HG03442 (cell line): ENCODE results near the gene ADCY5.
"Not testable (repeated sequence)": the region's sequence is repeated elsewhere in the genome, so short reads cannot be mapped to it uniquely, and the experiment has no call there.

Source experiments
- ATAC-seq: cut with Tn5 transposase; IDR thresholded peaks from one replicate; pipeline ENCODE4 v1.9.1; 2021; ENCODE audit warnings: mild to moderate bottlenecking, moderate library complexity; ENCODE audit not compliant: unreplicated experiment

Gene ADCY5

DNA sequence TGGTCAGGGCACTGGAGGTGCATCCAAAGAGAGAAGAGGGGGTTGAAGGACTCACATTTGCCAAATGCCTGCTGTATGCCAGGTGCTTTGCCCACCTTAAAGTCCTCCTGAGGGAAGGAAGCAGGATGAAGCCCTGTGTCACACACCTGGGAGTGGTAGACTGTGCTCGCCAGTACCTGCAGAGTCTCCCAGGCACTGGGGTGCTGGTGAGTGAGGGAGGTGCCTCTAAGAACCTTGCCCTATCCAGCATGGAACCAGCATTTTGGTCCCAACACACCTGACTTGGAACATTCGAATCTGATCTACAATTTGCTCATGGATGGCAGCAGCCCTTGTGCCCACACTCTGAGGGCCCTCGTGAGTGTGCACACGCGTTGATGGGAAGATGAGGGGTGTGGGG lies 170.4 kb downstream of the ADCY5 start:
- no peak for ATAC-seq

DNA sequence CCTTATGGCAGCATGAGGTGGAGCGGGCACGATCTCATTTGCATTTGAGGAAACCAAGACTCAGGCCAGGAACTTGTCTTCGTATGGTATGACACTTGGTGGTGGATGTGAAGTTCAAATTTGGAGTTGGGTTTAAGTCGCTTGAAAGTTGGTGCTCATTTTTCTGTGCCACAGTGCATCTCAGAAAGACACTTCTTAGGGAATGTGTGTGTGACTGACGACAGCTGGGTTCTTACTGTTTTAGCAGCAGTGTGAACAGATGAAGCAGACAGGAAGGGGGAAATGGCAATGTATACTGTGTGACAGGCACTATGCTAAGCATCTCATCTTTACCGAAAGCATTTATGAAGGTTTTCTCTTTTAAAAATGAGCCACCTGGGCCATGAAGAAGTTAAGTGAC lies 171.8 kb downstream of the ADCY5 start:
- ATAC-seq = no peak

DNA sequence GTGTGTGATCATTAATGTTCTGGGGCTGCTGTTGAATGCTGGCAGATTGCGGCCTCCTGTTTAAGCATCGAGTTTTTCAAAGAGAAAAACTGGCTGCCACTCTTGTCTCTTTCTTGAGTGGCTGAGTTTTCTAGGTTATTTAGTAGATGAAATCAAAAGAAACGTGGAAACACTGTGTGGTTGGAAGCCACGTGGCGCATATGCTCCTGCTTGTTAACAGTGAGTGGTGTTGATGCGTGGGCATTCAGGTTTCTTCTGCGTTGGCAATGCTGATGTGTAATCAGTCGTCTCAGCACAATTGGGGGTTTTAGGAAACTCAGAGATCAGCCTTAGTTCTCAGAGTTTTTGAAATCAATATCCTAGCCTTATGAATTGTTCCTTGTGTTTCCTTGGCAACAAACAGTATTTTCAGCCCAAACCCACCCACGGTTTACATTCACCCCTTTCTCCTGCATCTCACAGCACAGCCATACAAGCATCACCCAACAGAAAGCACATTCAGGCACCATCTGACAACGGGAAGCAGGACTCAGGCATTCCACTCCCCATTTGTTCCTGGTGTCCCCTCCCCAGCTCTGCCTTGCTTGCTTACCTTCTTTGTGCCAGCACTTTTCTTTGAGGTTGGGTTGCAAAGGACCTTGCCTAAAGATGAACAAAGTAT lies 172.4 kb downstream of the ADCY5 start:
- no peak for ATAC-seq

DNA sequence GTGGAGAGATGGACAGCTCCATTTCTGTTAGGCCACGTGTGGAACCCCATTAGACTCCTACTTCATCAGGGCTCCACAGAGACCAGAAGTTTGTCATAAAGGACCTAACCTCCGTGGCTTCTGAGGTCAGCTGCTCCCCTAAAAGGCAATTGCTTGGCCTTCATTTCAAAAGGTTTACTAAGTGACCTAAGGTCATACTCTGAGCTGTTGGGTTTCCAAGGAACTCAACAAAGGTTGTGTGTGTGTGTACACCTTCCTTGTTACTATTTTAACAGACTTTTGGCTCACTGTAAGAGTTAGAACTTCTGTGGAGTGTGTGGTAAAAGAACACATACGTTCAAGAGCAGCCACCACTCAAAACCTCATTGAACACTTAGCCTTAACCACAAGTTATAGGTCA lies 173.2 kb downstream of the ADCY5 start:
- ATAC-seq = no peak

DNA sequence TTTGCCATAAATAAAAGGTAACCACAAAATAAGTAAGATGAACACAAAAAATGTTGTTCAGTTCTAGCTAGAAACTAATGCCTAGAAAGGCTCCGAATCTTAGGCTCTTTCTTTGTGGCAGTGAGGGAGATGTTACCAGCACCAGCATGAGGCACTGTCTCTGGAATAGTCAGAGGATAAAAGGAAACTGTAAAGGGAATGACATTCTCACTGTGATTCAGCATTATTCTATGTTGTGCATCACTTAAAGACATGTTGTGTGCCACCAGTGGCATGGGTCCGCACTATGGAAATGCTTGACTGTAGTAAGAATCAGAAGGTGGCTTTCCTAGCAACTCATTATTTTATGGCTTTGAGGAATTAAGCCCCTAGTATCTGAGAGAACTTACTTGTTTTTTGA lies 176.3 kb downstream of the ADCY5 start:
- no peak for ATAC-seq

DNA sequence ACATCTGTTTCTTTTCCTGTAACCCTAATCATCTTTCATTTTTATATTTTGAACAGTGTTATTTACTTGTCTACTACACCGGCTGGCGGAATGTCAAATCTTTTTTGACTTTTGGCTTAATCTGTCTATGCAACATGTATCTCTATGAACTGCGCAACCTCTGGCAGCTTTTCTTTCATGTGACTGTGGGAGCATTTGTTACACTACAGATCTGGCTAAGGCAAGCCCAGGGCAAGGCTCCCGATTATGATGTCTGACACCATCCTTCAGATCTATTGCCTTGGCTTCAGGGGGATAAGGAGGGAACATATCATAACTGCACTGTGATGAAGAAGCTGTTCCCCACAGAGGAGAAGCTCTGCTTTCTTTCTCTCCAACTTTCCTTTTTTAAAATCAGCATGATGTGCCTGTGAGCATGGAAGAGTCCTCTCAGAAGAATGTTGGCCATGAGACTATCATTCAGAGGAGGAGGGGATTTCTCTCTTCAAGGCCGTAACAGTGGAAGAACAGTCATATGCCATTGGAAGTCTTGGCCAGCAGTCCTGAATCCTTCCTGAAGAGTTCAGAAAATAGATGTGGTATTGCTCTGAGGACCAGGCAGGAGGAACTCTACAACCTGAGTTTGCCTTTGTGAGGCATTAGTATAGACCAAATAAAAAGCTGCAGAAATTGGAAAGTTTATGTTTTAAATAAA lies 177.3 kb downstream of the ADCY5 start:
- no peak for ATAC-seq

DNA sequence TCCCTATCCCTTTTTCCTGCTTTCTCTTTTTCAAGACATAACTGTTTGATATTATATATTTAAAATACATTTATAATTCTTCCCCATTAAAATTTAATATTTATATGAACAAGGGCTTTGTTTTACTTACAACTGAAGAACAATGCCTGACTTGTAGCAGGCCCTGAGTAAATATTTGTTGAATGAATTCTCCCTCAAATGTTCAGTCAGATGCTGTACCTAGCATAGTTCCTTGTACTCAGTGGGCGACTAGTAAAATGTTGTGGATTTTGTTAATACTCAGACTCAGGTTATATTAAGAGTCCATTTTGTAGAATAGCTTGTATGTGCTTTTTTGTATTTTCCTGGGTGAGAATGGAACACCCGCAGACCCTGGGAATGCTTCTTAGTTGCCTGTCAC lies 178.1 kb downstream of the ADCY5 start:
- ATAC-seq = no peak

DNA sequence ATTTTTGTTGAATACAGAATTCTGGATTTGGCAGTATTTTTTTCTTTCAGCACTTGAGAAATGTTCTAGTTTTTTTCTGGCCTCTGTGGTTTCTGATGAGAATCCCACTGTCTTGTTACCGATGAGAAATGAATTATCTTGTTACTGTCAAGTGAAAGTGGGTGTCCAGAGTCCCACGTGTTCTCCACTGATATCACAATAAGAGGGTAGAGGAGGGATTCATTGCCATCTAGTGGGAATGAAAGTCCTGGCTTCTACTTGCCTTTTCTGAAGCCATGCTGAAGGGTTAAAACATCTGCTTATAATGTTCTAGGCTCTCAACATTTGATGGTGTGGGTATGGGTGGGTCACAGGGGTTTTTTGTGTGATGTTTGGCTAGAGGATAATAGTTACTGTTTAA lies 181.1 kb downstream of the ADCY5 start:
- ATAC-seq = no peak

DNA sequence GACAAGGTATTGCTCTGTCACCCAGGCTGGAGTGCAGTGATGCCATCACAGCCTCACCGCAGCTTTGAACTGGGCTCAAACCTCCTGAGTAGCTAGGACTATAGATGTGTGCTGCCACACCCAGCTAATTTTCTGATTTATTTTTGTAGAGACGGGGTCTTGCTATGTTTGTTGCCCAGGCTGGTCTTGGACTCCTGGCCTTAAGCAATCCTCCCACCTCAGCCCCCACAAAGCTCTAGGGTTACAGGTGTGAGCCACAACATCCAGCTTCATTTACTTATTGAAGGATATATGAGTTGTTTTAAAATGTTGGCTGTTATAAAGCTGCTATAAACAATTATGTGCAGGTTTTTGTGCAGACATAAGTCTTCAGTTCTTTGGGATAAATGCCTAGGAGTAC lies 184.9 kb downstream of the ADCY5 start:
- no peak for ATAC-seq

DNA sequence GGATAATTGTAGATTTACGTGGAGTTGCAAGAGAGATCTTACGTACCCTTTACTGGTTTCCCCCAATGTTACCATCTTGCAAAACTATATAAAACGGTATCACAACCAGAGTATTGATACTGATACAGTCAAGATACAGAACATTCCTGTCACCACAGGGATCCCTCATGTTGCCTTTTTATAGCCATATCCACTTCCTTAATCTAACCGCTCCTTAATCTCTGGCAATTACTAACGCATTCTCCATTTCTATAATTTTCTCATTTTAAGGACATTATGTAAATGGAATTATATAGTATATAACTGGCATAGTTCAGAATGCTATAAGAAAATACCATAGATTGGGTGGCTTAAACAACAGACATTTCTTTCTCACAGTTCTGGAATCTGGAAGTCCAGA lies 186.0 kb downstream of the ADCY5 start:
- no peak for ATAC-seq

DNA sequence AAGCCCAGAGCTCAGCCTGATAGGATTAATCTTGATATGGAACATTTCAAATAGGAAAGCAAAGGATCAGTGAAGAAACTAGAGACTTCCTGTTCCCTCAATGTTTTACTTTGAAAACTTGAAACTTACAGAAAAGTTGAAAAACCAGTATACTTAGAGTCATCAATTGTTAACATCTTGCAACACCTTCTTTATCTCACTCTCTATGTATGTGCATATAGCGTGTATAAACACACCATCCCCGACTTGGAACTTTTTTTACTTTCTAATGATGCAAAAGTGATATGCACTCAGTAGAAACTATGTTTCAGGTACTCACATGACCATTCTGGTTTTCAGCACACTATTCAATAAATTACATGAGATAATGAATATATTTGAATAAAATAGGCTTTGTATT lies 186.7 kb downstream of the ADCY5 start:
- ATAC-seq = no peak

DNA sequence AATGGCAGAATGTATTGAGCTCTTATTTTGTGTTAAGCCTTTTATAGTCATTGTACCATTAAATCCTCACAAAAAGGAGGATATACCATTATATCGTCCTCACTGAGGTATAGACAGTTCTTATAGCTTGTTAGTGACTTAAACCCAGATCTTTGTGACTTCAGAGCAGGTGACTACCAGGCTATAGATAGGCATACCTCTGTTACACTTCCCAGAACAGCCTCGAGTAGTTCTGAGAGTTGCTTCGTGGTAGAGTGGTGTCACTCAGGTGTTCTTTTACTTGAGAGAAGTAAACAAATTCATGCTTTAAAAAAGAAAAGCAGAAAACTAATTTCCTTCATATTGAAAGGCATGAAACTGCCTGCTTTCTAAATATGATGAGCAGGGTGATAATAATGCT lies 187.2 kb downstream of the ADCY5 start:
- ATAC-seq = no peak

DNA sequence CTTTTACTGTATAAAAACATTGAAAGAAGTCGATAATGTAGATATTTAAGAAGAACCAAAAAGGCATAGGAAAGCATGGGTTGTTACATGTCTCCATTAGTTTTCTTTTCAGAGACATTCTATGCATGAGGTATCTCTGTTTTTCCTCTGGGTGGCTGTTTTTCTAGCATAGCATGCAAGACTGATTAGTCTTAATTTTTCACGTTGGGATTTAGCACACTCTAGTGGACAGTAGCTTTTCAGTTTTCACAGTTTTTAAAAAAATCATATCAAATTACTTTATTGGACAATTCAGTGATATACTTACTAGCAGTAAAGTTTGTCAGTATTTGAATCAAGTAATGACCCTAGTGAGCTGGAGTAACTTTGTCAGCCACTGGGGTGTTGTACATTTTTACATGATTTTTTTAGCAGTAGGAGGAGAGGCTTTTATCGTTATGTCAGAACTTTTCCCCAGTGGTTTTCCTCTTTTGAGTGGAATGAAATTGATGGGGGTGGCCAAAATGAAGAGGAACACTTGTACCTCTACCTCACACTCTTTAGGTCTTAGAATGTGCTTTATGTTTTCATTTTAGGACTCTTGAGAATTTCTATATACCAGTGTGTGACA lies 190.0 kb downstream of the ADCY5 start:
- ATAC-seq = no peak

DNA sequence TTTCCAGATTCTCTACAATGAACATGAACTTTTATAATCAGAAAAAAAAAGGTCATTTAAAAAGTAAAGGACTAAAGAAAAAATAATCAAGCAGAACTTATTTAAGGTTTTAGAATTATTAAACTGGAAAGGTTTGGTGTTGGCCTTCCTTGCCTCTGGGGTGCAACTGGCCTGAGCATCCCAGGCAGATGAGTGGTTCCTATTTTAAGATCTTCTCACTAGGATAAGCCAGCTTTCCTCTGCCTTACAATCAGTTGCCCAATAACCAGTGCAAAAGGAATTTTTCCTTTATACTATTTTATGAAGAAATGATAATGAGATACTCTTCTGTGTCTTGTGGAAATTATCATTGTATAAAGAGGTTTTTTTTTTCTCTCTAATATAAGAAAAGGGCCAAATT lies 190.5 kb downstream of the ADCY5 start:
- no peak for ATAC-seq

DNA sequence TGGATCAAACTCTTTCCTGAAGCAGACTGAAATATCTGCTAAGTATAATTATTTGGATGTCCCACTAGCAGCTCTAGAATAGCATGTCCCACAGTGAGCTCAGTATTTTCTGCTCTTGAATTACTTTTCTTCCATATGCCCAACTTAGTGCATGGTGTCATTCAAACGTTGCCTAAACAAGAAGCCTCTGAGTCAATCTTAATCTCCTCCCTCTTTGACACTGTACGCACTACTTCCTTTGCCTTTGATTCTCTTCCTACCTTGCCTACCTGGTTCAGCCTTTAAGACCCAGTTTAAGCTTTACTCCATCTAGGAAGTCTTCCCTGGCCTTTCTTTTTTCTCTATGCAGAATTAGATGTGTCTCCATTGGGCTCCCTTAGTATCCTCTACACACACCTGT lies 192.6 kb downstream of the ADCY5 start:
- no peak for ATAC-seq

DNA sequence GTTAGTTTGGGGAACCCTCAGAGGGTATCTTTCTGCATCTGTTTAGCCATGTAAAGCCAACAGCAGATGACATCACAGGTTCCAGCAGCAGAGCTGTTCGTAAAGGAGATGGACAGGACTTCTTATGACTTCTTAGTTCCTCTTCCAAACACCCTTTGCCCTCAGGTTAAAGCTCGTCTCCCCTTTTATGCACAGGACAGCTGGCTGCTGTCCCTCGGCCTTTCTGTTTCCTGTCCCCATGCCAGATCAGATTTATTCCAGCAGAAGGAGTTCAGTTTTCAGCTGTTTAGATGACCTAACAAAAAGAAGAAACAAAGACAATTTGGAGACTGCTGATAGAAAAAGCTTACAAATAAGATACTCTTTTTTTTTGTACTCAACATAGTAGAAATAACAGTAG lies 202.0 kb downstream of the ADCY5 start:
- no peak for ATAC-seq

DNA sequence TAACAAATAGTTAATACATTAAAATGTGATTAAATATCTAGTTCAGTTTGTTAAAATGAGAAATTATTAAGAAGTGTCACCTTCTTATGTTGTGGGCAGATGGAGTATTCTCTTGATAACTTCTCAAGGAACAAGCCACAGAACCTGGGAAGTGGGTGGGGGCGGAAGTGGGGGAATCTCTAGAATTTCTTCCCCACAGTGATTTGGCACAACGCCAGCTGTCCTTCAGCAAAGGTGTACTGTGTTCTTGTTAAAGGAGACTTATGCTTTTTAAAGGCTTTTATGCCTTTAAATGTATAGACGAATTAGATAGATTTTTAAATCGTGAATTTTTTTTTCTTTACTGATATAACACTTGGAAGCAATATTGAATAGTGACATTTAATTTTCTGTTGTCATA lies 204.8 kb downstream of the ADCY5 start:
- ATAC-seq = no peak

DNA sequence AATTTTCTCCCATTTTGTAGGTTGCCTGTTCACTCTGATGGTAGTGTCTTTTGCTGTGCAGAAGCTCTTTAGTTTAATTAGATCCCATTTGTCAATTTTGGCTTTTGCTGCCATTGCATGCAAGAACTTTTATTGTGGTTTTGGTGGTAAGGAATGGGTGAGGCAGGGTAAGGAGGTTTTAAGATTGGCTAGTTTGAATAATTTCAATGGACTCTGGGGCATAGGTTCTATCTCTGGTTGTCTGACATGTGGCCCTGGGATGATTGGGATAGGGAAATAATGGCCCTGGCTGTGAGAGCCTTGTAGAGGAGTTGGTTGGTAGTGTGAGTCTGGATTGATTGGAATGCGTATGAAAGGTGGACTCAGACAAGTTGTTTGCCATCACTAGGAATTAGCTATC lies 209.1 kb downstream of the ADCY5 start:
- no peak for ATAC-seq

DNA sequence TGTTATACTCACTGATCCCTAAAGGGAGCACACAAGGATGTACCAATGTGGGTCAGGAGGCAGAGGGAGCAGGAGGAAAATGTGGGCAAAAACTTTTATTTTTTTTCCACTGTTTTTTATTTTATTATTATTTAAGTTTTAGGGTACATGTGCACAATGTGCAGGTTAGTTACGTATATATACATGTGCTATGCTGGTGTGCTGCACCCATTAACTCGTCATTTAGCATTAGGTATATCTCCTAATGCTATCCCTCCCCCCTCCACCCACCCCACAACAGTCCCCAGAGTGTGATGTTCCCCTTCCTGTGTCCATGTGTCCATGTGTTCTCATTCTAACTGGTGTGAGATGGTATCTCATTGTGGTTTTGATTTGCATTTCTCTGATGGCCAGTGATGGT lies 209.7 kb downstream of the ADCY5 start:
- not testable (repeated sequence) for ATAC-seq

DNA sequence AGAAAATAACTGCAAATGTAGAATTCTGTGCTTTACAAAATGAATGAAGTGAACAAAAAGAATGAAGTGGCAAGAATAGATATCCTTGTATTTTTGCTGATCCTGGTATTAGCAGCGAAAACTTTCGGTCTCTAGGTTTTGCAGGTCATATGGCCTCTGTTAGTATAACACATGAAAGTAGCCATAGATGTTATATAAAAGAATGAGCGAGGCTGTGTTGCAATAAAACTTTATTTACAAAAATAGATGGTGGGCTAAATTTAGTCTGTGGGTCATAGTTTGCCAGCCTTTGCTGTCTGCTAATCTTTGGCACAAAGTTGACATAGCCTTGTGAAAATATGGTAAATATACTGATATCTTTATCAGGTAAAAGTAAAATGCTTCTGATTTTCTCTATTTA lies 212.0 kb downstream of the ADCY5 start:
- ATAC-seq = no peak
